ENCODE data around the gene CD63. TPM values are rescaled to one million over a fixed set of nuclear protein-coding genes. Genes with fewer than 3 reads are reported as not detected.
"Not testable (repeated sequence)": the region's sequence is repeated elsewhere in the genome, so short reads cannot be mapped to it uniquely, and the experiment has no call there.

Gene CD63
- total RNA-seq, 4 donors from 2014 or later = 736 to 1,401 (median 892) TPM

GRCh38 chr12:55760663-55761062 is 31.9 kb upstream of the CD63 start:
- DNase-seq (ENCODE audit: low spot score) (no peak), ATAC-seq (ENCODE audit: low FRiP score) (no peak)
- no peak for TF ChIP-seq CTCF (IDR thresholded peaks at IDR 0.05)

- DNase-seq (ENCODE audit: low spot score); ATAC-seq (ENCODE audit: low FRiP score): not testable (repeated sequence)
Observed at GRCh38 chr12:55758575-55758974, 29.8 kb upstream of the CD63 start.

- TF ChIP-seq CTCF (IDR thresholded peaks at IDR 0.05) = no peak
- ATAC-seq (ENCODE audit: low FRiP score) (no peak), DNase-seq (ENCODE audit: low spot score) (no peak)
Observed at GRCh38 chr12:55757701-55758100, 28.9 kb upstream of the CD63 start.

- ATAC-seq (ENCODE audit: low FRiP score) = no peak
- no peak for DNase-seq (ENCODE audit: low spot score)
- TF ChIP-seq CTCF (IDR thresholded peaks at IDR 0.05) = no peak
Observed at GRCh38 chr12:55755246-55755645, 26.4 kb upstream of the CD63 start.

GRCh38 chr12:55748230-55748993 is 19.6 kb upstream of the CD63 start:
- ATAC-seq (ENCODE audit: low FRiP score) = no peak
- DNase-seq (ENCODE audit: low spot score) = no peak
- no peak for TF ChIP-seq CTCF (IDR thresholded peaks at IDR 0.05)

GRCh38 chr12:55746913-55747231 is 18.1 kb upstream of the CD63 start:
- ATAC-seq (ENCODE audit: low FRiP score) = no peak
- DNase-seq (ENCODE audit: low spot score) = no peak
- TF ChIP-seq CTCF (IDR thresholded peaks at IDR 0.05) = no peak

GRCh38 chr12:55746174-55746912 is 17.5 kb upstream of the CD63 start:
- ATAC-seq (ENCODE audit: low FRiP score) = no peak
- DNase-seq (ENCODE audit: low spot score) = no peak
- no peak for TF ChIP-seq CTCF (IDR thresholded peaks at IDR 0.05)
